AG04450 (cell line): Measurements from ENCODE around the gene KRT10. TPM values are rescaled to one million over a fixed set of nuclear protein-coding genes. Genes with fewer than 3 reads are reported as not detected.

ENCODE experiments used
- CTCF ChIA-PET: fragments of 300-600, 350-600 bp; formaldehyde crosslinking; extraction: SDS; loops from one replicate; lab custom pipeline; 2022; ENCODE audit warnings: antibody characterized with exemption, inconsistent platforms; lab: Charles Lee
- POLR2A ChIA-PET: fragments of 350-600 bp; formaldehyde crosslinking; extraction: SDS; loops from one replicate; lab custom pipeline; 2021; ENCODE audit warnings: antibody characterized with exemption, inconsistent platforms; lab: Yijun Ruan, JAX
- DNase-seq: peaks from one replicate; pipeline ENCODE4 v3.0.0-alpha.2; 2011; ENCODE audit warnings: low read depth, low spot score
- H3K27ac ChIP-seq: one replicate; pipeline ENCODE4 v1.5.1; 2012; ENCODE audit warnings: low read depth, low read length, control low read depth
- H3K27me3 ChIP-seq: one replicate; pipeline ENCODE4 v1.6.0; 2012; ENCODE audit warnings: low read length; ENCODE audit not compliant: control insufficient read depth, insufficient read depth
- H3K4me3 ChIP-seq: 2 replicates; pipeline ENCODE4 v1.5.1; 2011; ENCODE audit warnings: mild to moderate bottlenecking, low read depth, low read length, control low read depth
- H3K9me3 ChIP-seq: 2 replicates; pipeline ENCODE4 v1.5.1; 2012; ENCODE audit warnings: low read length; ENCODE audit not compliant: control insufficient read depth, insufficient read depth
- polyA plus RNA-seq: library from polyadenylated mRNA; depleted of rRNA; stranded (reverse); fragments of >200 nt; gene quantifications from 2 replicates; pipeline ENCODE4 v1.2.3, GENCODE V29; 2011
- TF ChIP-seq, protein P1 (sequence below): IDR thresholded peaks from 2 replicates; pipeline ENCODE4 v1.5.1; 2011; ENCODE audit warnings: low read depth, low read length, control low read depth, inconsistent platforms

Gene KRT10
- polyA plus RNA-seq, 1 experiment = 35.8 TPM

GRCh38 chr17:40839194-40839593 is 16.8 kb upstream of the KRT10 start:
- POLR2A ChIA-PET = no interaction called here
- Histone ChIP-seq H3K27me3 (no peaks in the 10 kb centered on the region), H3K9me3 (no peaks in the 10 kb centered on the region), H3K4me3 (no peak overlapping the region), H3K27ac (no peak overlapping the region)
- DNase-seq = no peak
- CTCF ChIA-PET = interaction anchor here (1.0 to 1.5 kb wide), 2 partner anchors 709 to 810 kb away, joined by 3 to 4 read pairs; no protein-coding TSS in a partner anchor
- TF ChIP-seq, protein P1, sequence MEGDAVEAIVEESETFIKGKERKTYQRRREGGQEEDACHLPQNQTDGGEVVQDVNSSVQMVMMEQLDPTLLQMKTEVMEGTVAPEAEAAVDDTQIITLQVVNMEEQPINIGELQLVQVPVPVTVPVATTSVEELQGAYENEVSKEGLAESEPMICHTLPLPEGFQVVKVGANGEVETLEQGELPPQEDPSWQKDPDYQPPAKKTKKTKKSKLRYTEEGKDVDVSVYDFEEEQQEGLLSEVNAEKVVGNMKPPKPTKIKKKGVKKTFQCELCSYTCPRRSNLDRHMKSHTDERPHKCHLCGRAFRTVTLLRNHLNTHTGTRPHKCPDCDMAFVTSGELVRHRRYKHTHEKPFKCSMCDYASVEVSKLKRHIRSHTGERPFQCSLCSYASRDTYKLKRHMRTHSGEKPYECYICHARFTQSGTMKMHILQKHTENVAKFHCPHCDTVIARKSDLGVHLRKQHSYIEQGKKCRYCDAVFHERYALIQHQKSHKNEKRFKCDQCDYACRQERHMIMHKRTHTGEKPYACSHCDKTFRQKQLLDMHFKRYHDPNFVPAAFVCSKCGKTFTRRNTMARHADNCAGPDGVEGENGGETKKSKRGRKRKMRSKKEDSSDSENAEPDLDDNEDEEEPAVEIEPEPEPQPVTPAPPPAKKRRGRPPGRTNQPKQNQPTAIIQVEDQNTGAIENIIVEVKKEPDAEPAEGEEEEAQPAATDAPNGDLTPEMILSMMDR = no peak

GRCh38 chr17:40836020-40836419 is 13.6 kb upstream of the KRT10 start:
- Histone ChIP-seq H3K9me3 (no peaks in the 10 kb centered on the region), H3K27me3 (no peaks in the 10 kb centered on the region), H3K27ac (no peak overlapping the region), H3K4me3 (no peak overlapping the region)
- ChIA-PET POLR2A (interaction anchor here (0.6 kb wide), 1 partner anchor 286 kb away, joined by 3 read pairs; no protein-coding TSS in a partner anchor), CTCF (no interaction called here)
- TF ChIP-seq, protein P1 = no peak
- DNase-seq = no peak

- Histone ChIP-seq H3K27me3 (no peaks in the 10 kb centered on the region), H3K27ac (no peak overlapping the region), H3K4me3 (no peak overlapping the region), H3K9me3 (no peaks in the 10 kb centered on the region)
- DNase-seq = no peak
- ChIA-PET CTCF (interaction anchor here (1.3 to 1.7 kb wide), 2 partner anchors 715 to 815 kb away, joined by 5 to 7 read pairs; no protein-coding TSS in a partner anchor), POLR2A (no interaction called here)
- TF ChIP-seq, protein P1 = no peak
These were observed 11.5 kb upstream of the KRT10 start for GRCh38 chr17:40833882-40834281.

DNA sequence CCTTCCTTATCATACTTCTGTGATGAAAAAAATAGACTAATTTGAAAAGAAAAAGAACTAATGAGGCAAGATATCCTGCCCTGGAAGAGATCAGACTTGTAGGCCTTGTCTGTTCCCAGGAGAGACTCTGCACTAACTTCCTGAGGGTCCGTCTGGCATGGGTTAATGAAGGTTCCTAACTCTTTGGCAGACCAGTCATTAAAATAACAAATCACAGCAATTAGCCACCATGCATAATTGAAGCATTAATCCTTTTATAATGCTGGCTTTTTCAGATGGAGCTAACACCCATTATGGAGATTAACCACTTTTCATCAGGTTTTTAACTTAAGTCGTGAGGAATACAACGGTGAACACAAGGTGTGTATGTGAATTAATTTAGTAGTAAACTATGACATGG is 10.4 kb upstream of the KRT10 start:
- Histone ChIP-seq H3K9me3 (no peaks in the 10 kb centered on the region), H3K4me3 (no peak overlapping the region), H3K27me3 (no peaks in the 10 kb centered on the region), H3K27ac (no peak overlapping the region)
- ChIA-PET POLR2A (no interaction called here), CTCF (interaction anchor here (0.6 to 1.7 kb wide), 4 partner anchors 24 to 816 kb away, joined by 3 to 7 read pairs (median 4); no protein-coding TSS in a partner anchor)
- DNase-seq = no peak
- TF ChIP-seq, protein P1 = no peak

DNA sequence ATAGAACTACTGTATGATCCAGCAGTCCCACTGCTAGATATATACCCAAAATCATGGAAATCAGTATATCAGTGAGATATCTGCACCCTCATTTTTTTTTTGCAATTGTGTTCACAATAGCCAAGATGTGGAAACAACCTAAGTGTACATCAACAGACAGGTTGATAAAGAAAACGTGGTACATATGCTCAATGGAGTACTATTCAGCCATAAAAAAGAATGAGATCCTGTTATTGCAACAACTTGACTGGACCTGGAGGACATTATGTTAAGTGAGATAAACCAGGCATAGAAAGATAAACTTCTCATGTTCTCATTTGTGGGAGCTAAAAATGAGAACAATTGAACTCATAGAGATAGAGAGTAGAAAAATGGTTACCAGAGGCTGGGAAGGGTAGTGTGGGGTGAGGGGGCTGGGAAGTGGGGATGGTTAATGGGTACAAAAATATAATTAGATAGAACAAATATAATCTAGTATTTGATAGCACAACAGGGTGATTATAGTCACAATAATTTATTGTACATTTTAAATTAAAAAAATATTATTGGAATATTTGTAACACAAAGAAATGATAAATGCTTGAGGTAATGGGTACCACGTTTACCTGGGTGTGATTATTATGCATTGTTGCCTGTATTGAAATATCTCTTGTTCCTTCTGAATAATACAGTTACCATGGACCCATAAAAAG is 7.8 kb upstream of the KRT10 start:
- no peaks in the 10 kb centered on the region for H3K9me3 ChIP-seq
- ChIA-PET CTCF (interaction anchor here (0.6 to 1.2 kb wide), 2 partner anchors 817 to 835 kb away, joined by 3 read pairs; no protein-coding TSS in a partner anchor), POLR2A (no interaction called here)
- H3K27ac ChIP-seq = no peak overlapping the region
- no peaks in the 10 kb centered on the region for H3K27me3 ChIP-seq
- TF ChIP-seq, protein P1 = no peak
- H3K4me3 ChIP-seq = no peak overlapping the region
- DNase-seq = no peak
